Caco-2 (cell line): ENCODE measurements around the gene PI4KA. TPM values are rescaled to one million over a fixed set of nuclear protein-coding genes. Genes with fewer than 3 reads are reported as not detected.
"Not testable (repeated sequence)": the region's sequence is repeated elsewhere in the genome, so short reads cannot be mapped to it uniquely, and the experiment has no call there.

Experiments
- BruUV-seq: library from RNA; stranded (reverse); fragments of 400-500 nt; replicated peaks from 2 replicates; lab custom pipeline; 2021; lab: Mats Ljungman, UMichigan
- CTCF ChIA-PET: fragments of 300-600 bp; sonication (Branson Sonifier 250); formaldehyde crosslinking; loops from one replicate; lab custom pipeline; 2022; ENCODE audit warnings: antibody characterized with exemption; lab: Charles Lee
- POLR2A ChIA-PET: fragments of 300-600 bp; sonication (Branson Sonifier 250); formaldehyde crosslinking; loops from one replicate; lab custom pipeline; 2022; ENCODE audit warnings: antibody characterized with exemption; lab: Charles Lee
- DNase-seq, 2 experiments: peaks; one replicate each; pipeline versions ENCODE4 v3.0.0 to v3.0.0-alpha.2; 2020 to 2022
- H3K27me3 ChIP-seq: replicated peaks from 2 replicates; pipeline ENCODE4 v1.6.0; 2011; ENCODE audit warnings: low read length; ENCODE audit not compliant: control insufficient read depth, insufficient read depth
- H3K36me3 ChIP-seq: 2 replicates; pipeline ENCODE4 v1.5.1; 2011; ENCODE audit warnings: low read length; ENCODE audit not compliant: control insufficient read depth, insufficient read depth
- H3K4me1 ChIP-seq: fragments of 250-450 bp; sonication (Bioruptor Pico); 2 replicates; pipeline ENCODE4 v1.5.1; 2020; ENCODE audit warnings: mild to moderate bottlenecking
- H3K4me3 ChIP-seq: 2 replicates; pipeline ENCODE4 v1.5.1; 2011; ENCODE audit warnings: low read depth, mild to moderate bottlenecking, control low read depth, low read length
- H3K9me3 ChIP-seq: fragments of 250-450 bp; sonication (Bioruptor Pico); 2 replicates; pipeline ENCODE4 v1.5.1; 2020; ENCODE audit warnings: mild to moderate bottlenecking, moderate library complexity
- H3K27ac Mint-ChIP-seq: one replicate; pipeline ENCODE4 v1.8.0; 2022; ENCODE audit warnings: mixed read lengths; ENCODE audit not compliant: unreplicated experiment
- H3K27me3 Mint-ChIP-seq: one replicate; pipeline ENCODE4 v1.8.0; 2022; ENCODE audit warnings: mixed read lengths; ENCODE audit not compliant: insufficient read depth, unreplicated experiment
- H3K36me3 Mint-ChIP-seq: one replicate; pipeline ENCODE4 v1.8.0; 2022; ENCODE audit warnings: mild to moderate bottlenecking, mixed read lengths; ENCODE audit not compliant: insufficient read depth, unreplicated experiment
- H3K4me1 Mint-ChIP-seq: one replicate; pipeline ENCODE4 v1.8.0; 2022; ENCODE audit warnings: low read depth, mixed read lengths; ENCODE audit not compliant: unreplicated experiment
- H3K4me3 Mint-ChIP-seq: one replicate; pipeline ENCODE4 v1.8.0; 2022; ENCODE audit warnings: mild to moderate bottlenecking, moderate library complexity, mixed read lengths; ENCODE audit not compliant: unreplicated experiment
- H3K9me3 Mint-ChIP-seq: one replicate; pipeline ENCODE4 v1.8.0; 2022; ENCODE audit warnings: mixed read lengths; ENCODE audit not compliant: unreplicated experiment
- intact Hi-C: fragments of 100-400 bp; cut with micrococcal nuclease; formaldehyde crosslinking; loops from one replicate; pipeline ENCODE4 v1.10.0; 2022; ENCODE audit not compliant: unreplicated experiment
- total RNA-seq: library from RNA; stranded (reverse); gene quantifications from 2 replicates; pipeline ENCODE4 v1.2.3, GENCODE V29; 2022
- TF ChIP-seq, protein P1 (sequence below), 2 experiments: fragments of 200-600 bp in 1 of 2; IDR thresholded peaks; 1 replicate in 1 of 2; 2 replicates in 1 of 2; pipeline versions ENCODE4 v1.5.1 to v1.8.0; 2011 to 2022; ENCODE audit warnings: antibody characterized with exemption in 1 of 2, control low read depth in 1 of 2, inconsistent platforms in 1 of 2, low read depth in 1 of 2, low read length in 1 of 2, mild to moderate bottlenecking in 1 of 2, moderate library complexity in 1 of 2; ENCODE audit not compliant: insufficient read depth in 1 of 2, severe bottlenecking in 1 of 2, unreplicated experiment in 1 of 2

PI4KA gene
- total RNA-seq, 1 experiment from 2014 or later = 66.9 TPM

DNA sequence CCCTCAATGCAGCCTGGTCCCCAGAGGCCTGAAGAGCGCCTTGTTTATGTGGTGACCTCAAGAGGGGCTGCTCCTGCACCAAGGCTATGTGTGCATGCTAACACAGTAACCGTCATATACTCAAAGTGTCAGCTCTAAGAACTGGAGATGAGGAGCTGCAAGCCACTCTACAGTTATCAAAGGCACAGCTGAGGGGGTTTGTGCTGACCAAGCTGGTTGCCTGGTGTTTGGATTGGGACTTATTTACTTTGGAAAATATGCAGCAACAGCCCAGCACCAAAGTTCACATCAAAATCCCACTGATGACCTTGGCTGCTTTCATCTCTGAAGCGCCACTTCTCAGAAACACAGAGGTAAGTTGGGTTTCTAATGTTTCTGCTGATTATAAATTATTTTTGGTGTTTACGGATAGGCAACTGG lies 84.8 kb downstream of the PI4KA start, which contains the start of gene SERPIND1:
TSS of gene SERPIND1 (plus strand) at position 321 of the 420 bp plus-strand sequence. CDS start 5,200 bp downstream, outside the sequence.
- Histone ChIP-seq H3K4me3 (no peak within 1 kb of the TSS), H3K9me3 (no peaks in the 10 kb centered on the region), H3K36me3 (no peaks in the 10 kb centered on the region; the same call in 1 of the 2 replicates), H3K27me3 (no peaks in the 10 kb centered on the region), H3K4me1 (peaks cover 39% of the 10 kb centered on the region)
- no peaks in the 10 kb centered on the region for H3K9me3 Mint-ChIP-seq
- peaks cover 12% of the 10 kb centered on the region for H3K36me3 Mint-ChIP-seq
- ChIA-PET CTCF (no interaction called here), POLR2A (no interaction called here)
- no peak for DNase-seq
- H3K27ac Mint-ChIP-seq = peak within 1 kb of the TSS; percentile 42
- no peak within 1 kb of the TSS for H3K4me3 Mint-ChIP-seq
- peaks cover 23% of the 10 kb centered on the region for H3K4me1 Mint-ChIP-seq
- intact Hi-C loops = loop anchor here (10.0 kb wide), 1 partner anchor 111 kb away; no protein-coding TSS in a partner anchor
- TF ChIP-seq, protein P1, sequence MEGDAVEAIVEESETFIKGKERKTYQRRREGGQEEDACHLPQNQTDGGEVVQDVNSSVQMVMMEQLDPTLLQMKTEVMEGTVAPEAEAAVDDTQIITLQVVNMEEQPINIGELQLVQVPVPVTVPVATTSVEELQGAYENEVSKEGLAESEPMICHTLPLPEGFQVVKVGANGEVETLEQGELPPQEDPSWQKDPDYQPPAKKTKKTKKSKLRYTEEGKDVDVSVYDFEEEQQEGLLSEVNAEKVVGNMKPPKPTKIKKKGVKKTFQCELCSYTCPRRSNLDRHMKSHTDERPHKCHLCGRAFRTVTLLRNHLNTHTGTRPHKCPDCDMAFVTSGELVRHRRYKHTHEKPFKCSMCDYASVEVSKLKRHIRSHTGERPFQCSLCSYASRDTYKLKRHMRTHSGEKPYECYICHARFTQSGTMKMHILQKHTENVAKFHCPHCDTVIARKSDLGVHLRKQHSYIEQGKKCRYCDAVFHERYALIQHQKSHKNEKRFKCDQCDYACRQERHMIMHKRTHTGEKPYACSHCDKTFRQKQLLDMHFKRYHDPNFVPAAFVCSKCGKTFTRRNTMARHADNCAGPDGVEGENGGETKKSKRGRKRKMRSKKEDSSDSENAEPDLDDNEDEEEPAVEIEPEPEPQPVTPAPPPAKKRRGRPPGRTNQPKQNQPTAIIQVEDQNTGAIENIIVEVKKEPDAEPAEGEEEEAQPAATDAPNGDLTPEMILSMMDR (IDR thresholded peaks at IDR 0.05; ENCODE audit: insufficient read depth in 1 of 2, low read depth in 1 of 2, low read length in 1 of 2, severe bottlenecking in 1 of 2, unreplicated experiment in 1 of 2) = no peak
- no TSS peak for BruUV-seq
- H3K27me3 Mint-ChIP-seq = no peaks in the 10 kb centered on the region

DNA sequence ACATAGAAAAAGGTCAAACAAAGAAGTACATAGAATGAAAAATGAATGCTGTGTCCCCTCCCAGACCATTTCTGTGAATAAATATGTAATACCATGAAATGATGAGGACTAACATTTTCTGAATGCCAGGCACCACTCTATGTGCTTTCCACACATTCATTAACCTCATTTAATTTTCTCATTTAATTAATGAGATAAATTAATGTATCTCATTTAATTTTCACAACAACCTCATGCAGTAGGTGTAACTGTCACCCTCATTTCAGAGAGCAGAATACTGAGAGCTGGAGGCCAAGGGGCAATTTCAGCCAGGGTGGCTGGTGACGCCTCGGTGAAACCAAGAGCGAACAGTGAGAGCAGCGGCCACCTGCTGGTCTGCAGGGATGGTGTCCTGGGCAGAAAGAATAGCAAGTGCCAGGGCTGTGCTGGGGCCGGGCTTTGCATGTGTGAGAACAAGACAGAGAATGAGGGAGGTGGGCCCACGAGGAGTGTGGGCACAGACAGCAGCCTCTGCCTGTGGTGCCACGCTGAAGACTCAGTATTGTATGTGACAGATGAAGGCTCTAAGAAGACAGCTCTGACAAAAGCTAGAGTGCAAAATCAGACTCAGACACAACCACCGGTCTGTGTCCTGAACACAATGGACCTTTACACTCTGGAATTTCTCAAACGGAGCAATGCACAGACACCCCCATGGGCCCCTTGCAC lies 86.5 kb downstream of the PI4KA start:
- Histone ChIP-seq H3K9me3 (no peaks in the 10 kb centered on the region), H3K4me1 (peaks cover 24% of the 10 kb centered on the region), H3K4me3 (no peak overlapping the region), H3K36me3 (no peaks in the 10 kb centered on the region; the same call in 1 of the 2 replicates), H3K27me3 (no peaks in the 10 kb centered on the region)
- H3K27ac Mint-ChIP-seq = no peak overlapping the region
- BruUV-seq = no TSS peak
- H3K9me3 Mint-ChIP-seq = no peaks in the 10 kb centered on the region
- no peaks in the 10 kb centered on the region for H3K27me3 Mint-ChIP-seq
- peaks cover 6% of the 10 kb centered on the region for H3K36me3 Mint-ChIP-seq
- CTCF ChIA-PET = no interaction called here
- TF ChIP-seq, protein P1 (IDR thresholded peaks at IDR 0.05; ENCODE audit: insufficient read depth in 1 of 2, low read depth in 1 of 2, low read length in 1 of 2, severe bottlenecking in 1 of 2, unreplicated experiment in 1 of 2) = peak; percentile 29 to 44
- H3K4me1 Mint-ChIP-seq = peaks cover 7% of the 10 kb centered on the region
- intact Hi-C loops = loop anchor here (10.0 kb wide), 1 partner anchor 113 kb away; no protein-coding TSS in a partner anchor
- POLR2A ChIA-PET = no interaction called here
- no peak overlapping the region for H3K4me3 Mint-ChIP-seq
- peak in 1 of 2 experiments; percentile 33 for DNase-seq

DNA sequence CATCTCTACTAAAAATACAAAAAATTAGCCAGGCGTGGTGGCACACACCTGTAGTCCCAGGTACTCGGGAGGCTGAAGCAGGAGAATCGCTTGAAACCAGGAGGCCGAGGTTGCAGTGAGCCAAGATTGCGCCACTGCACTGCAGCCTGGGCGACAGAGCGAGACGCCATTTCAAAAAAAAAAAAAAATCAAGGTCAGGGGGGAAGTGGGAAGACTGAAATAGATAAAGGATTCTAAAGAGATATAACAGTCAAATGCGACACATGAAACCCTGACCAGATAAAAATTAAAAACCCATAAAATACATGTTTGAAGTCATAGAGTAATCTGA lies 89.2 kb downstream of the PI4KA start:
- H3K27me3 ChIP-seq, CTCF ChIA-PET, H3K4me3 ChIP-seq, DNase-seq, POLR2A ChIA-PET, BruUV-seq, intact Hi-C loops, H3K9me3 ChIP-seq, H3K36me3 ChIP-seq, H3K27me3 Mint-ChIP-seq, H3K27ac Mint-ChIP-seq, H3K4me3 Mint-ChIP-seq, H3K9me3 Mint-ChIP-seq, H3K4me1 Mint-ChIP-seq: not testable (repeated sequence)
- peaks cover 23% of the 10 kb centered on the region for H3K36me3 Mint-ChIP-seq
- H3K4me1 ChIP-seq = peaks cover 12% of the 10 kb centered on the region
